SU-DHL-6 (cell line): Measurements from ENCODE around the gene ATG101.

Source experiments
- H2AFZ ChIP-seq: fragments of 200-600 bp; sonication (generic); 2 replicates; pipeline ENCODE4 v1.6.1; 2014; ENCODE audit warnings: low read depth, mild to moderate bottlenecking, moderate library complexity, mixed read lengths, antibody characterized with exemption, low read length; ENCODE audit not compliant: severe bottlenecking
- H3F3A ChIP-seq: fragments of 200-600 bp; shearing (Covaris generic); 2 replicates; pipeline ENCODE4 v1.6.0; 2016; ENCODE audit warnings: antibody characterized with exemption, mild to moderate bottlenecking; ENCODE audit not compliant: insufficient read depth
- H3K27ac ChIP-seq: fragments of 200-600 bp; sonication (generic); 2 replicates; pipeline ENCODE4 v1.5.1; 2016; ENCODE audit warnings: low read depth, mild to moderate bottlenecking, low read length, moderate library complexity, mixed read lengths
- H3K27me3 ChIP-seq: fragments of 200-600 bp; sonication (generic), shearing (Covaris generic); 2 replicates; pipeline ENCODE4 v1.6.0; 2014; ENCODE audit warnings: mild to moderate bottlenecking, low read length
- H3K36me3 ChIP-seq: fragments of 200-600 bp; sonication (generic); 2 replicates; pipeline ENCODE4 v1.6.1; 2014; ENCODE audit warnings: mild to moderate bottlenecking, low read length, mixed read lengths
- H3K4me2 ChIP-seq: fragments of 300-600, 200-600 bp; shearing (Covaris generic), sonication (generic); 2 replicates; pipeline ENCODE4 v1.6.0; 2014; ENCODE audit warnings: low read length, low read depth, mild to moderate bottlenecking; ENCODE audit not compliant: poor library complexity, severe bottlenecking
- H3K4me3 ChIP-seq: fragments of 200-600 bp; sonication (generic); 2 replicates; pipeline ENCODE4 v1.5.1; 2014; ENCODE audit warnings: antibody characterized with exemption, low read length, mild to moderate bottlenecking, mixed read lengths; ENCODE audit not compliant: insufficient read depth, poor library complexity, severe bottlenecking
- H3K79me2 ChIP-seq: fragments of 200-600 bp; sonication (generic); 2 replicates; pipeline ENCODE4 v1.6.1; 2014; ENCODE audit warnings: mild to moderate bottlenecking, low read length, moderate library complexity; ENCODE audit not compliant: insufficient read depth
- H3K9ac ChIP-seq: fragments of 200-600 bp; sonication (generic); 2 replicates; pipeline ENCODE4 v1.7.0; 2014; ENCODE audit warnings: mild to moderate bottlenecking, low read length
- H3K9me2 ChIP-seq: fragments of 200-600 bp; sonication (generic); replicated peaks from 2 replicates; pipeline ENCODE4 v1.6.1; 2014; ENCODE audit warnings: low read length; ENCODE audit not compliant: insufficient read depth
- H3K9me3 ChIP-seq: fragments of 200-600 bp; sonication (generic); 2 replicates; pipeline ENCODE4 v1.6.1; 2014; ENCODE audit warnings: low read length, mixed read lengths; ENCODE audit not compliant: insufficient read depth
- H4K20me1 ChIP-seq: fragments of 200-600 bp; sonication (generic); 2 replicates; pipeline ENCODE4 v1.6.1; 2014; ENCODE audit warnings: low read depth, mild to moderate bottlenecking, antibody characterized with exemption, low read length, moderate library complexity, mixed read lengths
- CTCF ChIP-seq: fragments of 200-600 bp; sonication (generic); IDR thresholded peaks from one replicate; pipeline ENCODE4 v1.5.1; 2017; ENCODE audit warnings: antibody characterized with exemption, mild to moderate bottlenecking, low read length, moderate library complexity; ENCODE audit not compliant: insufficient read depth, poor library complexity, severe bottlenecking
- EZH2phosphoT487 ChIP-seq: fragments of 200-600 bp; sonication (generic), shearing (Covaris generic); conservative IDR thresholded peaks from 2 replicates; pipeline ENCODE4 v1.6.1; 2018; ENCODE audit warnings: mild to moderate bottlenecking, antibody characterized with exemption, low read length, moderate library complexity, mixed read lengths

The ATG101 gene

DNA sequence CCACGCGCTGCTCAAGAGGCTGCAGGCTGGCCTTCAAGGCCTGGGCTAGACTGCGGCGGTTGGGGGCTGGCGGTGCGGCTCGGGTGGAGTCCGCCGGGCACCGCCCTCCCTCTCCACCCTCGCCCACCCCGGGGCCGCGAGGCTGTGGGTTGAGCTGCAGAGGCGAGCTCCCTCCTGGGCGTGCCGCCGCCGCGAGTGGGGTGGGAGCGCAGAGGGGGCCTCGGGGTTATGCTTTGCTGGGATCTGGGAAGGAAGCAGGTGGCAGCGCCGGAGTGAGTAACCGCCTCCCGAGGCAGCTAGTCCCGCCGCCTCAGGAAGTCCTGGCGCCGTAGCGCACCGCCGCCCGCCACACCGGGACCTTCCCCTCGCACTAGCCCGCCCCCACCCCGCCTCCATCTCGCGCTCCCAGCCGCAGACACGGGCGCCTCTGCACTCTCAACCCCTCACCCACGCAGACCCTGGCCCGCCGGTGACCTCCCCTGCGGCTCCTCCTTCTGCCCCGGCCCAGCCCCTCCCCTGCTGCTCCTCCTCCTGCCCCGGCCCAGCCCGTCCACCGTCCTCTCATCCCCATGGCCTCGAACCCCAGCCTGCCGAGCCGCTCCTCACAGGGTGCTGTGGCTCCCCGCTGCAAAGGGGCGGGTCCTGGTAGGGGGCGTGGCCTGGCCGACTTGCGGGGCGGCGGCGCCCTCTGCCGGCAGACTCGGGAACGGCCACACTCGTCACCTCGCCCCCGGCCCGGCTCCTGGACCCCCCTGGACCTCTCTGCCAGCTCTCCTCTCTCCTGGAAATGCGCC lies 46.4 kb upstream of the ATG101 start:
- Histone ChIP-seq H3K9ac (peak overlapping the region; percentile 51), H3K27me3 (no peaks in the 10 kb centered on the region), H3K36me3 (no peaks in the 10 kb centered on the region), H4K20me1 (no peaks in the 10 kb centered on the region), H3K4me2 (peak overlapping the region; percentile 80), H3K9me3 (no peaks in the 10 kb centered on the region), H2AFZ (peak overlapping the region; percentile 91), H3K9me2 (no peaks in the 10 kb centered on the region), H3K79me2 (no peaks in the 10 kb centered on the region), H3F3A (0 out of 2 replicates have a peak, but pooled peaks cover 6% of the 10 kb centered on the region), H3K27ac (no peak overlapping the region), H3K4me3 (peak overlapping the region; percentile 48)
- TF ChIP-seq CTCF = peak; percentile 95
- no peak for TF ChIP-seq EZH2phosphoT487

DNA sequence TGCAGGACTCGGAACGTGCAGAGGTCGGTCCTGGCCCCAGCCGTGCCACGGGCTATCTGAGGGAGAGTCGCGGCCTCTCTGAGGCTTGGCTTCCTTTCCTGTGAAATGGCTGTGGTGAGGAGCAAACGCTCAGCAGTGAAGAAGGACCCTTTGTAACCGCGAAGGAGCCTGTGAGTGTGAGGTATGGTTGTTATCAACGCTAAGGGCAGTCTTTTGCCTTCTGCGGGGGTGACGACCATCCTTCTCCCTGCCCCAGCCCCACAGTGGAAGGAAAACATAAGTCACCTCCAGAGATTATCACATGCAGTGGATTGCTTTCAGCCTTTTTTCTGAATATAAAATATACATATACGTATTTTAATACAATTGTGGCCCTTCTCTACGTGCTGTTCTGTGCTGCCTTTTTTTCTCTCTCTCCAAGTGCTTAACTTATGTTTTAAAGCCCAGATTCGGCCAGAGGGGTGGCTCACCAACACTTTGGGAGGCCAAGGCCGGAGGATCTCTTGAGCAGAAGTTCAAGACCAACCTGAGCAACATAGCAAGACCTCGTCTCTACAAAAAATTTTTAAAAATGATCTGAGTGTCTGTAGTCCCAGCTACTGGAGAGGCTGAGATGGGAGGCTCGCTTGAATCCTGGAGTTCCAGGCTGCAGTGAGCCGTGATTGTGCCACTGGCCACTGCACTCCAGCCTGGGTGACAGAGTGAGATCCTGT lies 45.6 kb upstream of the ATG101 start:
- Histone ChIP-seq H3F3A (0 out of 2 replicates have a peak, but pooled peaks cover 6% of the 10 kb centered on the region), H3K27me3 (no peaks in the 10 kb centered on the region), H3K4me3 (peak overlapping the region; percentile 48), H3K27ac (no peak overlapping the region), H3K9me2 (no peaks in the 10 kb centered on the region), H3K79me2 (no peaks in the 10 kb centered on the region), H3K9ac (peak overlapping the region; percentile 51), H3K4me2 (peak overlapping the region; percentile 80), H3K36me3 (no peaks in the 10 kb centered on the region), H2AFZ (peak overlapping the region; percentile 91), H3K9me3 (no peaks in the 10 kb centered on the region), H4K20me1 (no peaks in the 10 kb centered on the region)
- TF ChIP-seq CTCF (no peak), EZH2phosphoT487 (no peak)

DNA sequence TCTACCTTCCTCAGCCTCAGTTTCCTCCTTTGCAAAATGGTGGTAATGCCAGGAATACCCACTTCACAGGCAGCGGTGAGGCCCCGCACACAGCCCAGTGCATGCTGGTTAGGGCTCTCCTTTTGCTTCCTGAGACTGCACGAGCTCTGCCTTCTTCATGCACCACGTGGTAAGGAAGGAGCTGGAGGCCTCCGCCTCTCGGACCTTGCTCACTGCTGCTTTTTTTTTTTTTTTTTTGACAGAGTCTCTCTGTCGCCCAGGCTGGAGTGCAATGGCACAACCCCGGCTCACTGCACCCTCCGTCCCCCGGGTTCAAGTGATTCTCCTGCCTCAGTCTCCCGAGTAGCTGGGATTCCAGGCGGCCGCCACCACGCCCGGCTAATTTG lies 44.9 kb upstream of the ATG101 start:
- H3K36me3 ChIP-seq = no peaks in the 10 kb centered on the region
- H3K4me2 ChIP-seq = no peak overlapping the region
- TF ChIP-seq EZH2phosphoT487 (no peak), CTCF (no peak)
- no peaks in the 10 kb centered on the region for H3K27me3 ChIP-seq
- no peak overlapping the region for H3K4me3 ChIP-seq
- H3K9ac ChIP-seq = no peak overlapping the region
- no peak overlapping the region for H2AFZ ChIP-seq
- no peaks in the 10 kb centered on the region for H3K79me2 ChIP-seq
- no peaks in the 10 kb centered on the region for H4K20me1 ChIP-seq
- no peak overlapping the region for H3K27ac ChIP-seq
- 0 out of 2 replicates have a peak, but pooled peaks cover 6% of the 10 kb centered on the region for H3F3A ChIP-seq
- no peaks in the 10 kb centered on the region for H3K9me2 ChIP-seq
- H3K9me3 ChIP-seq = no peaks in the 10 kb centered on the region
